Panc1 (cell line): ENCODE measurements around the gene VANGL2. TPM values are rescaled to one million over a fixed set of nuclear protein-coding genes. Genes with fewer than 3 reads are reported as not detected.

Experiments used
- ATAC-seq: fragments of 200-7000 bp; cut with Tn5 transposase; 2 replicates; pipeline ENCODE4 v1.9.1; 2020; ENCODE audit warnings: mild to moderate bottlenecking, moderate library complexity
- BruUV-seq: library from RNA; stranded (reverse); fragments of 400-500 nt; replicated peaks from 2 replicates; lab custom pipeline; 2021; lab: Mats Ljungman, UMichigan
- CTCF ChIA-PET: fragments of 300-600 bp; sonication (Branson Sonifier 250); formaldehyde crosslinking; loops from one replicate; lab custom pipeline; 2022; ENCODE audit warnings: antibody characterized with exemption; lab: Charles Lee
- POLR2A ChIA-PET: fragments of 300-600 bp; sonication (Branson Sonifier 250); formaldehyde crosslinking; loops from one replicate; lab custom pipeline; 2022; ENCODE audit warnings: antibody characterized with exemption; lab: Charles Lee
- DNase-seq: peaks from one replicate; pipeline ENCODE4 v3.0.0-alpha.2; 2010; ENCODE audit warnings: low read depth, low spot score
- H3K27ac ChIP-seq: 2 replicates; pipeline ENCODE4 v1.5.1; 2011; ENCODE audit warnings: mild to moderate bottlenecking, low read length, inconsistent platforms
- H3K27me3 ChIP-seq: fragments of 200-500 bp; sonication (Bioruptor generic); 2 replicates; pipeline ENCODE4 v1.6.0; 2014; ENCODE audit warnings: low read length, inconsistent platforms; ENCODE audit not compliant: control insufficient read depth, insufficient read depth
- H3K36me3 ChIP-seq: fragments of 200-500 bp; sonication (Bioruptor generic); 2 replicates; pipeline ENCODE4 v1.5.1; 2014; ENCODE audit warnings: inconsistent platforms, mild to moderate bottlenecking, low read length, moderate library complexity; ENCODE audit not compliant: control insufficient read depth, insufficient read depth
- H3K4me1 ChIP-seq: 2 replicates; pipeline ENCODE4 v1.5.1; 2011; ENCODE audit warnings: inconsistent platforms, mild to moderate bottlenecking, low read length, moderate library complexity; ENCODE audit not compliant: control insufficient read depth, insufficient read depth
- H3K4me3 ChIP-seq, 2 experiments: 2 replicates each; pipeline ENCODE4 v1.5.1; 2011 to 2012; ENCODE audit warnings: low read depth in 2 of 2, low read length in 2 of 2, mild to moderate bottlenecking in 2 of 2, inconsistent platforms in 1 of 2, moderate library complexity in 1 of 2
- H3K9me3 ChIP-seq: fragments of 200-500 bp; sonication (Bioruptor generic); 2 replicates; pipeline ENCODE4 v1.5.1; 2014; ENCODE audit warnings: low read depth, mild to moderate bottlenecking, inconsistent platforms, low read length, moderate library complexity; ENCODE audit not compliant: control insufficient read depth, insufficient read depth
- POLR2AphosphoS5 ChIP-seq: IDR thresholded peaks from 2 replicates; pipeline ENCODE4 v1.6.1; 2012; ENCODE audit warnings: mild to moderate bottlenecking, low read depth, low read length, moderate library complexity
- SIN3A ChIP-seq: IDR thresholded peaks from 2 replicates; pipeline ENCODE4 v1.6.1; 2012; ENCODE audit warnings: low read depth, mild to moderate bottlenecking, low read length, moderate library complexity, borderline replicate concordance; ENCODE audit not compliant: insufficient read depth
- TCF7L2 ChIP-seq: IDR thresholded peaks from 2 replicates; pipeline ENCODE4 v1.6.1; 2011; ENCODE audit warnings: mild to moderate bottlenecking, low read depth, low read length, inconsistent platforms
- in situ Hi-C: cut with HindIII; loops from 2 replicates; pipeline ENCODE4 v1.10.0; 2016; ENCODE audit warnings: low sequenced_read_pairs, low pct_unique_long_range_greater_than_20kb
- intact Hi-C: fragments of 100-400 bp; cut with micrococcal nuclease; formaldehyde crosslinking; loops from one replicate; pipeline ENCODE4 v1.10.0; 2022; ENCODE audit not compliant: unreplicated experiment
- total RNA-seq: library from RNA; stranded (reverse); gene quantifications from one replicate; pipeline ENCODE4 v1.2.1, GENCODE V29; 2021; ENCODE audit not compliant: unreplicated experiment
- TF ChIP-seq, protein P1 (sequence below), 2 experiments: IDR thresholded peaks; 2 replicates each; pipeline ENCODE4 v1.6.1; 2011 to 2012; ENCODE audit warnings: low read depth in 2 of 2, control low read depth in 1 of 2, low read length in 1 of 2, mild to moderate bottlenecking in 1 of 2, moderate library complexity in 1 of 2; ENCODE audit not compliant: insufficient read depth in 1 of 2
- TF ChIP-seq, protein P2 (sequence below): fragments of 450-650 bp; IDR thresholded peaks from 2 replicates; pipeline ENCODE4 v1.5.1; 2017; ENCODE audit warnings: mild to moderate bottlenecking

Gene VANGL2
- total RNA-seq, 1 experiment from 2014 or later, result 0.10 TPM

- intact Hi-C loops, result no loop called here
- Histone ChIP-seq H3K4me1 (no peaks in the 10 kb centered on the region; the same call in 1 of the 2 replicates), H3K27me3 (peaks cover 7% of the 10 kb centered on the region), H3K36me3 (no peaks in the 10 kb centered on the region), H3K27ac (no peak overlapping the region), H3K9me3 (no peaks in the 10 kb centered on the region), H3K4me3 (no peak overlapping the region)
- TF ChIP-seq, protein P1, sequence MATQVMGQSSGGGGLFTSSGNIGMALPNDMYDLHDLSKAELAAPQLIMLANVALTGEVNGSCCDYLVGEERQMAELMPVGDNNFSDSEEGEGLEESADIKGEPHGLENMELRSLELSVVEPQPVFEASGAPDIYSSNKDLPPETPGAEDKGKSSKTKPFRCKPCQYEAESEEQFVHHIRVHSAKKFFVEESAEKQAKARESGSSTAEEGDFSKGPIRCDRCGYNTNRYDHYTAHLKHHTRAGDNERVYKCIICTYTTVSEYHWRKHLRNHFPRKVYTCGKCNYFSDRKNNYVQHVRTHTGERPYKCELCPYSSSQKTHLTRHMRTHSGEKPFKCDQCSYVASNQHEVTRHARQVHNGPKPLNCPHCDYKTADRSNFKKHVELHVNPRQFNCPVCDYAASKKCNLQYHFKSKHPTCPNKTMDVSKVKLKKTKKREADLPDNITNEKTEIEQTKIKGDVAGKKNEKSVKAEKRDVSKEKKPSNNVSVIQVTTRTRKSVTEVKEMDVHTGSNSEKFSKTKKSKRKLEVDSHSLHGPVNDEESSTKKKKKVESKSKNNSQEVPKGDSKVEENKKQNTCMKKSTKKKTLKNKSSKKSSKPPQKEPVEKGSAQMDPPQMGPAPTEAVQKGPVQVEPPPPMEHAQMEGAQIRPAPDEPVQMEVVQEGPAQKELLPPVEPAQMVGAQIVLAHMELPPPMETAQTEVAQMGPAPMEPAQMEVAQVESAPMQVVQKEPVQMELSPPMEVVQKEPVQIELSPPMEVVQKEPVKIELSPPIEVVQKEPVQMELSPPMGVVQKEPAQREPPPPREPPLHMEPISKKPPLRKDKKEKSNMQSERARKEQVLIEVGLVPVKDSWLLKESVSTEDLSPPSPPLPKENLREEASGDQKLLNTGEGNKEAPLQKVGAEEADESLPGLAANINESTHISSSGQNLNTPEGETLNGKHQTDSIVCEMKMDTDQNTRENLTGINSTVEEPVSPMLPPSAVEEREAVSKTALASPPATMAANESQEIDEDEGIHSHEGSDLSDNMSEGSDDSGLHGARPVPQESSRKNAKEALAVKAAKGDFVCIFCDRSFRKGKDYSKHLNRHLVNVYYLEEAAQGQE (IDR thresholded peaks at IDR 0.05; ENCODE audit: insufficient read depth in 1 of 2, low read depth in 2 of 2, low read length in 1 of 2), result no peak
- TF ChIP-seq SIN3A, result no peak
- DNase-seq (no peak), ATAC-seq (no peak)
- POLR2A ChIA-PET, result no interaction called here
- no TSS peak for BruUV-seq
- CTCF ChIA-PET, result no interaction called here
- in situ Hi-C loops, result no loop called here
These were observed 64.8 kb downstream of the VANGL2 start for GRCh38 chr1:160465123-160465522.

DNA sequence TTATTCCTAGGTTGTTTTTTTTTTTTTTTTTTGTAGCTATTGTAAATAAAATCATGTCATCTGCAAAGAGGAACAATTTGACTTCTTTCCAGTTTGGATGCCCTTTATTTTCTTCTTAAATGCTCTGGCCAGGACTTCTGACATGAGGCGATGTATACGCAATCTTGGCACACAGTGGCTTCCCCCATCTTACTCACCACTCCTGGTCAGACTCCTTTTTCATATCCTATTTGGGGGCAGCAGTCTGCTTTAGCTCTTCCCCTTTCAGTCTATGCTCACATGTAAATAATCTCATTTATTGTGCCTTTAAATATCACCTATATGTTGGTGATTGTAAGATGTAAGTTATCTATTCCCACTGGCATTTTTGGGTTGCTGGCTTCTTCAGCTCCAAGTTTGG, 66.6 kb downstream of the VANGL2 start:
- ChIA-PET POLR2A (interaction anchor here (0.6 kb wide), 1 partner anchor 98 kb away, joined by 3 read pairs; no protein-coding TSS in a partner anchor), CTCF (no interaction called here)
- intact Hi-C loops (no loop called here), in situ Hi-C loops (no loop called here)
- no peaks in the 10 kb centered on the region for H3K9me3 ChIP-seq
- H3K27ac ChIP-seq, result no peak overlapping the region
- TF ChIP-seq, protein P2, sequence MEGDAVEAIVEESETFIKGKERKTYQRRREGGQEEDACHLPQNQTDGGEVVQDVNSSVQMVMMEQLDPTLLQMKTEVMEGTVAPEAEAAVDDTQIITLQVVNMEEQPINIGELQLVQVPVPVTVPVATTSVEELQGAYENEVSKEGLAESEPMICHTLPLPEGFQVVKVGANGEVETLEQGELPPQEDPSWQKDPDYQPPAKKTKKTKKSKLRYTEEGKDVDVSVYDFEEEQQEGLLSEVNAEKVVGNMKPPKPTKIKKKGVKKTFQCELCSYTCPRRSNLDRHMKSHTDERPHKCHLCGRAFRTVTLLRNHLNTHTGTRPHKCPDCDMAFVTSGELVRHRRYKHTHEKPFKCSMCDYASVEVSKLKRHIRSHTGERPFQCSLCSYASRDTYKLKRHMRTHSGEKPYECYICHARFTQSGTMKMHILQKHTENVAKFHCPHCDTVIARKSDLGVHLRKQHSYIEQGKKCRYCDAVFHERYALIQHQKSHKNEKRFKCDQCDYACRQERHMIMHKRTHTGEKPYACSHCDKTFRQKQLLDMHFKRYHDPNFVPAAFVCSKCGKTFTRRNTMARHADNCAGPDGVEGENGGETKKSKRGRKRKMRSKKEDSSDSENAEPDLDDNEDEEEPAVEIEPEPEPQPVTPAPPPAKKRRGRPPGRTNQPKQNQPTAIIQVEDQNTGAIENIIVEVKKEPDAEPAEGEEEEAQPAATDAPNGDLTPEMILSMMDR, result no peak
- TF ChIP-seq SIN3A (no peak), TCF7L2 (no peak), POLR2AphosphoS5 (no peak)
- TF ChIP-seq, protein P1 (IDR thresholded peaks at IDR 0.05; ENCODE audit: insufficient read depth in 1 of 2, low read depth in 2 of 2, low read length in 1 of 2), result no peak
- BruUV-seq, result no TSS peak
- DNase-seq (no peak), ATAC-seq (no peak)
- peaks cover 24% of the 10 kb centered on the region for H3K27me3 ChIP-seq
- no peaks in the 10 kb centered on the region for H3K36me3 ChIP-seq
- no peak overlapping the region for H3K4me3 ChIP-seq
- no peaks in the 10 kb centered on the region for H3K4me1 ChIP-seq
